Tibial nerve (tissue), 4 donors: Measurements from ENCODE around the gene RASSF4. TPM values are rescaled to one million over a fixed set of nuclear protein-coding genes. Genes with fewer than 3 reads are reported as not detected.
A peak's percentile ranks its signal among the peaks of the same experiment; 100 is the strongest.

Experiments
- DNase-seq, 2 donors: peaks; one replicate each; pipeline ENCODE4 v3.0.0-alpha.2; 2019; ENCODE audit warnings: low spot score in 2 of 2
- H3K27ac ChIP-seq, 4 donors: fragments of 200-600 bp; sonication (generic) in 3 of 4; one replicate each; pipeline ENCODE4 v1.5.1; 2017 to 2019; ENCODE audit warnings: mild to moderate bottlenecking in 1 of 4
- H3K27me3 ChIP-seq, 2 donors: fragments of 200-600 bp; sonication (generic) in 1 of 2; one replicate each; pipeline versions ENCODE4 v1.5.1 to v1.6.0; 2017 to 2019
- H3K36me3 ChIP-seq, 3 donors: fragments of 200-600 bp; sonication (generic); one replicate each; pipeline ENCODE4 v1.5.1; 2018 to 2019
- H3K4me1 ChIP-seq, 4 donors: fragments of 200-600 bp; sonication (generic) in 3 of 4; one replicate each; pipeline ENCODE4 v1.5.1; 2017 to 2019
- H3K4me3 ChIP-seq, 4 donors: fragments of 200-600 bp; sonication (generic) in 3 of 4; one replicate each; pipeline ENCODE4 v1.5.1; 2017 to 2019; ENCODE audit warnings: mild to moderate bottlenecking in 1 of 4, moderate library complexity in 1 of 4
- H3K9me3 ChIP-seq, 4 donors: fragments of 200-600 bp; sonication (generic) in 3 of 4; one replicate each; pipeline ENCODE4 v1.5.1; 2017 to 2019
- CTCF ChIP-seq, 5 experiments: fragments of 200-600 bp in 3 of 5; fragments of 450-650 bp in 2 of 5; sonication (generic) in 3 of 5; IDR thresholded peaks; one replicate each; pipeline ENCODE4 v1.5.1; 2016 to 2019; ENCODE audit warnings: antibody characterized with exemption in 5 of 5, mild to moderate bottlenecking in 3 of 5, moderate library complexity in 2 of 5
- EP300 ChIP-seq, 2 donors: sonication (generic); formaldehyde crosslinking; IDR thresholded peaks; one replicate each; pipeline ENCODE4 v1.6.1; 2017; ENCODE audit warnings: antibody characterized with exemption in 2 of 2, mild to moderate bottlenecking in 1 of 2
- POLR2A ChIP-seq, 2 donors: fragments of 450-650 bp; IDR thresholded peaks; one replicate each; pipeline ENCODE4 v1.6.1; 2017; ENCODE audit warnings: antibody characterized with exemption in 2 of 2, mild to moderate bottlenecking in 2 of 2, moderate library complexity in 2 of 2
- WGBS, 2 donors: methylation state at CpG; one replicate each; pipeline ENCODE4 v1.1.5; 2018; 5-methylcytosine and 5-hydroxymethylcytosine counted together
- total RNA-seq, 4 donors: library from RNA; depleted of rRNA; stranded (reverse); fragments of >200 nt; gene quantifications; one replicate each; pipeline ENCODE4 v1.1.0, GENCODE V29; 2016

Gene RASSF4
- total RNA-seq, 4 donors from 2014 or later: 153 to 275 (median 185) TPM

GRCh38 chr10:44975431-44976331 is 16.1 kb downstream of the RASSF4 start:
- peak in 1 of 5 experiments; percentile 15 for TF ChIP-seq CTCF (IDR thresholded peaks at IDR 0.05)
- peak; percentile 2 to 20 for TF ChIP-seq POLR2A (IDR thresholded peaks at IDR 0.05)
- TF ChIP-seq EP300 (IDR thresholded peaks at IDR 0.05): peak in 1 of 2 donors; percentile 80
- 24 to 37% methylated on average over 5 to 9 of the region's 10 CpGs for WGBS, 2 donors
- H3K4me3 ChIP-seq: peak overlapping the region; percentile 47 to 70 (median 56)

GRCh38 chr10:44976352-44977198 is 17.0 kb downstream of the RASSF4 start:
- WGBS, 2 donors: 63 to 69% methylated on average over 7 to 9 of the region's 9 CpGs
- H3K4me1 ChIP-seq: peaks cover 3 to 77% (median 62%) of the 10 kb centered on the region in 4 donors
- DNase-seq: no peak

More at GRCh38 chr10:44975431-44976331, 16.1 kb downstream of the RASSF4 start:
- peak in 1 of 2 donors; percentile 73 for DNase-seq
- Histone ChIP-seq H3K36me3 (peaks cover 0 to 48% (median 6%) of the 10 kb centered on the region in 3 donors), H3K9me3 (no peaks in the 10 kb centered on the region), H3K27ac (peak overlapping the region; percentile 86 to 97 (median 92)), H3K4me1 (peaks cover 3 to 76% (median 54%) of the 10 kb centered on the region in 4 donors), H3K27me3 (no peaks in the 10 kb centered on the region)

GRCh38 chr10:44977287-44978212 is 17.9 kb downstream of the RASSF4 start:
- DNase-seq: no peak
- peaks cover 3 to 80% (median 71%) of the 10 kb centered on the region in 4 donors for H3K4me1 ChIP-seq
- TF ChIP-seq EP300 (IDR thresholded peaks at IDR 0.05): peak in 1 of 2 donors; percentile 50
- no peak for TF ChIP-seq CTCF (IDR thresholded peaks at IDR 0.05)
- TF ChIP-seq POLR2A (IDR thresholded peaks at IDR 0.05): peak in 1 of 2 donors; percentile 24

More at GRCh38 chr10:44976352-44977198, 17.0 kb downstream of the RASSF4 start:
- TF ChIP-seq CTCF (IDR thresholded peaks at IDR 0.05) (no peak), EP300 (IDR thresholded peaks at IDR 0.05) (peak in 1 of 2 donors; percentile 76), POLR2A (IDR thresholded peaks at IDR 0.05) (peak in 1 of 2 donors; percentile 19)
- Histone ChIP-seq H3K27ac (peak overlapping the region; percentile 86 to 97 (median 92)), H3K9me3 (no peaks in the 10 kb centered on the region), H3K27me3 (no peaks in the 10 kb centered on the region), H3K36me3 (peaks cover 0 to 39% (median 6%) of the 10 kb centered on the region in 3 donors), H3K4me3 (peak overlapping the region; percentile 47 to 70 (median 56))

DNA sequence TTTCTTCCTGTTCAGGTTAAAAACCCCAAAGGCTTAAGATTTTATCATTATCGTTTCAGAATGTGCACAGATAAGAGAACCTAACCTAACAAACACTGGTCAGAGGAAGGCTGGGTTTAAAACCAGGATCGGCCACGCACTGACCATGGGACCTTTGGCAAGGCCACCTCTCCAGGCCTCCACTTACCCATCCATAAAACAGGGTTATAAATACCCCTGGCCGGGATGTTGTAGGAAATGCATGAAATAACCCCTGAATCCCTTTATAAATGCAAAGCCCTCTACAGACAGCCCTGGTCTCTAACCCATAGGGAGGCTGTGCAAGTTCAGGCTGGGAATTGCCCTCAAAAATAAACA is 18.6 kb downstream of the RASSF4 start:
- TF ChIP-seq EP300 (IDR thresholded peaks at IDR 0.05) (no peak), CTCF (IDR thresholded peaks at IDR 0.05) (no peak), POLR2A (IDR thresholded peaks at IDR 0.05) (no peak)
- peaks cover 3 to 79% (median 67%) of the 10 kb centered on the region in 4 donors for H3K4me1 ChIP-seq

More at GRCh38 chr10:44977287-44978212, 17.9 kb downstream of the RASSF4 start:
- 43 to 44% methylated on average over 19 to 24 of the region's 25 CpGs for WGBS, 2 donors
- Histone ChIP-seq H3K27ac (peak overlapping the region; percentile 86 to 97 (median 92)), H3K4me3 (peak overlapping the region; percentile 47 to 70 (median 56)), H3K36me3 (peaks cover 0 to 37% (median 6%) of the 10 kb centered on the region in 3 donors), H3K9me3 (no peaks in the 10 kb centered on the region), H3K27me3 (no peaks in the 10 kb centered on the region)

More for the DNA sequence above, 18.6 kb downstream of the RASSF4 start:
- no peak for DNase-seq
- H3K4me3 ChIP-seq: peak overlapping the region; percentile 47 to 70 (median 56)
- H3K36me3 ChIP-seq: peaks cover 0 to 37% (median 6%) of the 10 kb centered on the region in 3 donors
- no peaks in the 10 kb centered on the region for H3K9me3 ChIP-seq
- 18 to 25% methylated on average over 4 of the region's 4 CpGs for WGBS, 2 donors
- H3K27ac ChIP-seq: peak overlapping the region; percentile 86 to 97 (median 92)
- H3K27me3 ChIP-seq: no peaks in the 10 kb centered on the region
